GM23248 (cell line): Measurements from ENCODE around the gene GPATCH8. TPM values are rescaled to one million over a fixed set of nuclear protein-coding genes. Genes with fewer than 3 reads are reported as not detected.

Source experiments
- DNase-seq: peaks from one replicate; pipeline ENCODE4 v3.0.0-alpha.2; 2015
- H2AFZ ChIP-seq: fragments of 200-600 bp; sonication (generic); 2 replicates; pipeline ENCODE4 v1.6.1; 2016; ENCODE audit warnings: antibody characterized with exemption
- H3F3A ChIP-seq: fragments of 200-600 bp; sonication (generic); 2 replicates; pipeline ENCODE4 v1.6.1; 2016; ENCODE audit warnings: mild to moderate bottlenecking, antibody characterized with exemption, mixed run types; ENCODE audit not compliant: insufficient read depth
- H3K27ac ChIP-seq: fragments of 200-600 bp; sonication (generic); 2 replicates; pipeline ENCODE4 v1.5.1; 2016; ENCODE audit warnings: mild to moderate bottlenecking
- H3K27me3 ChIP-seq: fragments of 200-600 bp; sonication (generic); replicated peaks from 2 replicates; pipeline ENCODE4 v1.6.1; 2016; ENCODE audit warnings: mild to moderate bottlenecking; ENCODE audit not compliant: insufficient read depth
- H3K36me3 ChIP-seq: fragments of 200-600 bp; sonication (generic); 2 replicates; pipeline ENCODE4 v1.6.1; 2016; ENCODE audit warnings: low read depth, mild to moderate bottlenecking
- H3K4me1 ChIP-seq: fragments of 200-600 bp; sonication (generic); 2 replicates; pipeline ENCODE4 v1.6.1; 2016; ENCODE audit warnings: mild to moderate bottlenecking; ENCODE audit not compliant: insufficient read depth
- H3K4me2 ChIP-seq: fragments of 200-600 bp; sonication (generic); one replicate; pipeline ENCODE4 v1.6.1; 2016; ENCODE audit warnings: mild to moderate bottlenecking; ENCODE audit not compliant: unreplicated experiment
- H3K4me3 ChIP-seq: fragments of 200-600 bp; sonication (generic); 2 replicates; pipeline ENCODE4 v1.5.1; 2016; ENCODE audit warnings: mild to moderate bottlenecking
- H3K79me2 ChIP-seq: fragments of 200-600 bp; sonication (generic); 2 replicates; pipeline ENCODE4 v1.6.1; 2016; ENCODE audit warnings: mild to moderate bottlenecking; ENCODE audit not compliant: insufficient read depth
- H3K9ac ChIP-seq: fragments of 200-600 bp; sonication (generic); 2 replicates; pipeline ENCODE4 v1.6.1; 2016; ENCODE audit warnings: mild to moderate bottlenecking
- H3K9me2 ChIP-seq: fragments of 200-600 bp; sonication (generic); 2 replicates; pipeline ENCODE4 v1.6.1; 2016; ENCODE audit warnings: mixed run types, mild to moderate bottlenecking, moderate library complexity; ENCODE audit not compliant: insufficient read depth
- H3K9me3 ChIP-seq: fragments of 200-600 bp; sonication (generic); one replicate; pipeline ENCODE4 v1.6.1; 2017; ENCODE audit warnings: low read depth
- H4K20me1 ChIP-seq: fragments of 200-600 bp; sonication (generic); 2 replicates; pipeline ENCODE4 v1.6.0; 2016; ENCODE audit not compliant: insufficient read depth
- EZH2 ChIP-seq: fragments of 200-600 bp; sonication (generic); IDR thresholded peaks from 2 replicates; pipeline ENCODE4 v1.6.1; 2018; ENCODE audit warnings: antibody characterized with exemption, mild to moderate bottlenecking; ENCODE audit not compliant: insufficient read depth, poor library complexity, severe bottlenecking
- EZH2phosphoT487 ChIP-seq: fragments of 200-600 bp; sonication (generic); IDR thresholded peaks from 2 replicates; pipeline ENCODE4 v1.6.1; 2018; ENCODE audit warnings: antibody characterized with exemption, moderate library complexity, mild to moderate bottlenecking, low read depth; ENCODE audit not compliant: insufficient read depth
- WGBS, 2 experiments: methylation state at CpG; one replicate each; pipeline ENCODE4 v1.1.6; 2015 to 2017; ENCODE audit warnings: low lambda C conversion rate in 2 of 2, low coverage in 1 of 2; ENCODE audit errors: missing lambda C conversion rate in 2 of 2; 5-methylcytosine and 5-hydroxymethylcytosine counted together
- in situ Hi-C: fragments of 300-500 bp; cut with MboI; formaldehyde crosslinking; loops from 2 replicates; pipeline ENCODE4 v1.15.0; 2020
- polyA plus RNA-seq: library from polyadenylated mRNA; unstranded; fragments of >200 nt; fragmentation: Nextera tagmentation; extraction: Ambion mirVana; gene quantifications from 2 replicates; pipeline ENCODE4 v1.2.1, GENCODE V29; 2016
- total RNA-seq: library from RNA; depleted of rRNA; stranded (reverse); fragments of >200 nt; shearing (Covaris generic); gene quantifications from 2 replicates; pipeline ENCODE4 v1.2.3, GENCODE V29; 2014

Gene GPATCH8
- total and polyA plus RNA-seq, 2 experiments from 2014 or later = 18.0 to 28.4 TPM

DNA sequence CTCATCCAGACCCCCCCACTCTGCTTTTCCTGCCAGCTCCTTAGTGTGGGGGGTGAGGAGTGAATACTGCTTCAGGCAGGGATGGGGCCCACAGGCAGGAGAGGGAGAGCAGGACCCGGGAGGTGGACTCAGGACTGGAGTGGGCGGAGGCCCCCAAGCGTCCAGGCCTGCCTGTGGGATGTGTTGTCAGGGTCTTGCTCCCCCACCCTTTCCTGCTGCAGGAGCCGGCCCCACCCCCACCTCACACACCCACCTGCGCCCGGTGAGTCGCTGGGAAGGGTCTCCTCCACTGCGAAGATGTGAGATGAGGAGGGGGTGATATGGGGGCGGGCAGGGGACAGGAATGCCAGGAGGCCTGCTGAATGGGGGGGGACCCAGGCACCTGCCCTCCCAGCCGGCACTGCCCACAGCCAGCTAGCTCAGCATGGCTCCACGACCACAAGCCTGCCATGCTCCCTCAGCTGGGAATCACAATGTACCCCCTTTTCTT is 140.7 kb downstream of the GPATCH8 start:
- Histone ChIP-seq H3K9me3 (no peaks in the 10 kb centered on the region), H3K9ac (no peak overlapping the region; the same call in 1 of the 2 replicates), H3K4me1 (peaks cover 9% of the 10 kb centered on the region; the same call in 1 of the 2 replicates), H3K79me2 (no peaks in the 10 kb centered on the region), H4K20me1 (no peaks in the 10 kb centered on the region), H2AFZ (peak overlapping the region; percentile 95; the same call in 1 of the 2 replicates), H3F3A (0 out of 2 replicates have a peak, but pooled peaks cover 5% of the 10 kb centered on the region), H3K9me2 (no peaks in the 10 kb centered on the region), H3K27me3 (peaks cover 17% of the 10 kb centered on the region; the same call in 1 of the 2 replicates), H3K4me2 (peak overlapping the region; percentile 92), H3K36me3 (no peaks in the 10 kb centered on the region), H3K4me3 (peak overlapping the region; percentile 80), H3K27ac (no peak overlapping the region)
- TF ChIP-seq EZH2 (no peak), EZH2phosphoT487 (no peak)
- in situ Hi-C loops = no loop called here
- WGBS, 2 experiments = 16 to 29% methylated on average over 4 to 11 of the region's 11 CpGs
- peak; percentile 16 for DNase-seq

DNA sequence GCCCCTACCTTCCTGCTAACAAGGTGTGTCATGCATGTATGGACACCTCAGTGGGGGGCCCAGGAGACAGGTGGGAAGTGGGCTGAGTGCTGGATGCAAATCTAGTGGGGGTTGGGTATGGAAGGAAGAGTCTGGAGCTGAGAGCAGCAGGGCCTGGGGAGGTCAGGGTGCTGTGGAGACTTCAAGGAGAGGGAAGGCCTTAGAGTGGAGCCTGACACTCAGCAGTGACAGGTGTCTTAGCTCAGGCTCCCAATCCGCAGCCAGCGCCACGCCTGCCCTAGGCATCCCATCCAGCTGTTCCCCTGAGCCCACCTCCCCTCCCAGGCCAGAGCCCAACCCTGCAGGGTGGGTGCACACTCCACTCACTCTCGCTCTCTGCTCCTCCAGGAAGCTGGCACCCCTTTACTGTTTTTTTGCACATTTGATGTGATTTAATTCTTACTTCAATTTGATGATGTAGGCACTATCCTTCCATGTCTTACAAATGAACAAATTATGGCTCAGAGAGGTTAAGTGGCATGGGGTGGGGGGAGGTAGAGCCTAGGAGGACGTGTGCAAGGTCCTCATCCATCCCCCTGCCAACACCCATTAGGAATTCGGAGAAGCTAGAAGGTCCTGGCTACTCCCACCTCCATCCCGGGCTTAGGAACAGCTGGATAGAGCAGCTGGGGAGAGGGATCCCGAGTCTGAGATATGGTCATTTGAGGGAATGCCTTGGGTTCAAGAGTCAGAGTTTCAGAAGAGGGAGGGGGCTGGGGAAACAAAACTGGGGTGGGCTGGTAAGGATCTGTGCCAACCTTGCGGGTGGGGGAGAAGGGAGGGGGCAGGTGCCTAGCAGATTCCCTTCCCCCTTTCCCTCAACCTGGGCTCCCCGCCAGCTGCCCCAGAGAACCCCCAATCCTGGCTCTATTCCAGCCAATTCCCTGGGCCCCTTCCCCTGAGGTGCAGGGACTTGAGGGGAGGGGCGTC is 141.6 kb downstream of the GPATCH8 start:
- Histone ChIP-seq H3K9me2 (no peaks in the 10 kb centered on the region), H3F3A (0 out of 2 replicates have a peak, but pooled peaks cover 5% of the 10 kb centered on the region), H3K36me3 (no peaks in the 10 kb centered on the region), H3K79me2 (no peaks in the 10 kb centered on the region), H3K27ac (no peak overlapping the region), H3K4me2 (no peak overlapping the region), H3K9ac (no peak overlapping the region), H3K4me3 (no peak overlapping the region), H3K4me1 (peaks cover 9% of the 10 kb centered on the region; the same call in 1 of the 2 replicates), H3K9me3 (no peaks in the 10 kb centered on the region), H2AFZ (no peak overlapping the region), H3K27me3 (peaks cover 9% of the 10 kb centered on the region; the same call in 1 of the 2 replicates), H4K20me1 (no peaks in the 10 kb centered on the region)
- WGBS, 2 experiments = 38 to 43% methylated on average over 9 to 11 of the region's 11 CpGs
- DNase-seq = no peak
- TF ChIP-seq EZH2phosphoT487 (no peak), EZH2 (no peak)
- in situ Hi-C loops = no loop called here

DNA sequence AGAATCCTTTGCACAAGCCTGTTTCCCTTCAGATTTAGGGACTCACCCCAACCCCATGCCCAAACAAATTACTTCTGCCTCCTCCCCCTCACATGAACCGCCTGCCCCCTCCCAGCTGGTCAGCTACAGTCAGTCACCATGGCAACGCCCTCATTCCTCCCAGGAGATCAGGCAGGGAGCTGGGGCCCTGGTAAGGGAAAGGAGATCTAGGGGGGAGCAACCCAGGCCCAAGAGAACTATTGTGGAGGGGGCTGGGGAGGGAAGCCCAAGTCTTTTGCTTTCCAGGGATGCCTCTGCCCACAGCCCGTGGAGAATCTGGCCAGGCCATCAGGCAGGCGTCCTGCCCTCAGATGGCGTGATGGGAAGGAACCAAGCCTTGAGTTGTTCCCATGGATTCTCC is 142.4 kb downstream of the GPATCH8 start:
- Histone ChIP-seq H3K4me1 (peaks cover 9% of the 10 kb centered on the region; the same call in 1 of the 2 replicates), H2AFZ (no peak overlapping the region), H3K9me3 (no peaks in the 10 kb centered on the region), H3K4me2 (no peak overlapping the region), H3K36me3 (no peaks in the 10 kb centered on the region), H3K9ac (no peak overlapping the region), H4K20me1 (no peaks in the 10 kb centered on the region), H3K9me2 (no peaks in the 10 kb centered on the region), H3F3A (0 out of 2 replicates have a peak, but pooled peaks cover 5% of the 10 kb centered on the region), H3K27me3 (peaks cover 2% of the 10 kb centered on the region; the same call in 1 of the 2 replicates), H3K27ac (no peak overlapping the region), H3K79me2 (no peaks in the 10 kb centered on the region), H3K4me3 (no peak overlapping the region)
- DNase-seq = peak; percentile 80
- WGBS, 2 experiments = 15 to 17% methylated on average over 5 of the region's 5 CpGs
- in situ Hi-C loops = no loop called here
- TF ChIP-seq EZH2 (no peak), EZH2phosphoT487 (no peak)

DNA sequence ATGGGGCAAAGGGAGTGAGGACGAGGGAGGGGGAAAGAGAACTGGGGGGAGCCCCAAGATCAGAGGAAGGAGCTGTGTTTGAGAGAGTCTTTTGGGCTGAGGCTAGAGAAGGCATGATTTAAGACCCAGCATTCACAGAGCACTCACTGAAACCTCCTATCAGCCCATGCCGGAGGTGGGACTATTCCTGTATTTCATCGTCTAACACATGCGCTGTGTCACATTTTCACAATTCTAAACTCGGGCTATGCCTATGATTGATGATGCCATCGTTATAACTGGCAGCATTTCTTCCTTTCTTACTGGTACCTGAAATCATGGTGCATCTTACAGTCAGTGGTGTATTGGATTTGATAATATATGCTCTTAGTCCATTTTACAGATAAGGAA is 143.1 kb downstream of the GPATCH8 start:
- no peak overlapping the region for H3K27ac ChIP-seq
- H3K9me3 ChIP-seq = no peaks in the 10 kb centered on the region
- no peak overlapping the region for H2AFZ ChIP-seq
- H3K4me1 ChIP-seq = peaks cover 9% of the 10 kb centered on the region; the same call in 1 of the 2 replicates
- no peaks in the 10 kb centered on the region for H3K79me2 ChIP-seq
- in situ Hi-C loops = no loop called here
- 0 out of 2 replicates have a peak, but pooled peaks cover 5% of the 10 kb centered on the region for H3F3A ChIP-seq
- H3K4me2 ChIP-seq = no peak overlapping the region
- no peak overlapping the region for H3K9ac ChIP-seq
- 11 to 14% methylated on average over 6 of the region's 6 CpGs for WGBS, 2 experiments
- no peaks in the 10 kb centered on the region for H4K20me1 ChIP-seq
- H3K9me2 ChIP-seq = no peaks in the 10 kb centered on the region
- DNase-seq = peak; percentile 22
- H3K4me3 ChIP-seq = no peak overlapping the region
- no peaks in the 10 kb centered on the region for H3K36me3 ChIP-seq
- no peaks in the 10 kb centered on the region for H3K27me3 ChIP-seq
- no peak for TF ChIP-seq EZH2
- TF ChIP-seq EZH2phosphoT487 = no peak
